H1 (cell line): ENCODE measurements around the gene KCNJ10.

Source experiments
- ASH2L ChIP-seq: fragments of 200-600, 300-600 bp; sonication (generic); IDR thresholded peaks from one replicate; pipeline ENCODE4 v1.7.1; 2017; ENCODE audit warnings: low read length
- GTF2F1 ChIP-seq: IDR thresholded peaks from 2 replicates; pipeline ENCODE4 v1.6.1; 2012; ENCODE audit warnings: low read depth, low read length, improper control_type of control experiment, borderline replicate concordance

DNA sequence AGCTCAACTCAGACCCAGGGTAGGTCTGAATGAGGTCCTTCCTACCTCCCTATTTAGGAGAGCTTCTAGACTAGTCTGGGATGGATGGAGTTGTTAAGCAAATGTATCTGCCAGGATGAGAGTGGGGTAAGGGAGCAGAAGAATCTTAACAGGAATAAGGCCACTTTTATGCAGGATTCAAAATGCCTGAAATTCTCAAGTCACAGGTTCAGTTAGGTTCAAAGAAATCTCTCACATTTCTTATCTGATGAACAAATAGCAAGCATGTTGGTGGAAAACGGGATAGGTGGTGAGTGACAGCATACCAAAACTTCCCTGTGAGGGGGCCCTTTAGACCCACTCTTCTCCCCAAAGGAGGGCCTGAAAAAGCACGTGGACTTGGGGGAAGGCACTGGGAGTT is 118.9 kb downstream of the KCNJ10 start:
- TF ChIP-seq ASH2L (no peak), GTF2F1 (no peak)
